ENCODE data around the gene PLCB4. TPM values are rescaled to one million over a fixed set of nuclear protein-coding genes. Genes with fewer than 3 reads are reported as not detected.

Gene PLCB4
- total RNA-seq, 1 donor from 2014 or later, result 19.9 TPM

- H3K27me3 ChIP-seq (ENCODE audit: control insufficient read depth, insufficient read depth, low read length), result no peaks in the 10 kb centered on the region
- TF ChIP-seq CTCF (IDR thresholded peaks at IDR 0.05; ENCODE audit: insufficient read depth, low read length, poor library complexity, severe bottlenecking), result no peak
- DNase-seq (ENCODE audit: low read depth), result no peak
- H3K4me3 ChIP-seq (ENCODE audit: low read depth, low read length), result no peak overlapping the region
- H3K36me3 ChIP-seq (ENCODE audit: control insufficient read depth, insufficient read depth, low read length), result no peaks in the 10 kb centered on the region
Measured at GRCh38 chr20:9300534-9300933, 231.6 kb downstream of the PLCB4 start.

GRCh38 chr20:9301129-9302090 is 232.5 kb downstream of the PLCB4 start:
- no peaks in the 10 kb centered on the region for H3K27me3 ChIP-seq (ENCODE audit: control insufficient read depth, insufficient read depth, low read length)
- no peak for DNase-seq (ENCODE audit: low read depth)
- no peaks in the 10 kb centered on the region for H3K36me3 ChIP-seq (ENCODE audit: control insufficient read depth, insufficient read depth, low read length)
- no peak overlapping the region for H3K4me3 ChIP-seq (ENCODE audit: low read depth, low read length)
- no peak for TF ChIP-seq CTCF (IDR thresholded peaks at IDR 0.05; ENCODE audit: insufficient read depth, low read length, poor library complexity, severe bottlenecking)

- H3K36me3 ChIP-seq (ENCODE audit: control insufficient read depth, insufficient read depth, low read length), result no peaks in the 10 kb centered on the region
- no peak for DNase-seq (ENCODE audit: low read depth)
- no peak overlapping the region for H3K4me3 ChIP-seq (ENCODE audit: low read depth, low read length)
- TF ChIP-seq CTCF (IDR thresholded peaks at IDR 0.05; ENCODE audit: insufficient read depth, low read length, poor library complexity, severe bottlenecking), result no peak
- no peaks in the 10 kb centered on the region for H3K27me3 ChIP-seq (ENCODE audit: control insufficient read depth, insufficient read depth, low read length)
Measured at GRCh38 chr20:9302091-9302462, 233.2 kb downstream of the PLCB4 start.

GRCh38 chr20:9306521-9306920 is 237.6 kb downstream of the PLCB4 start:
- Histone ChIP-seq H3K27me3 (ENCODE audit: control insufficient read depth, insufficient read depth, low read length) (no peaks in the 10 kb centered on the region), H3K36me3 (ENCODE audit: control insufficient read depth, insufficient read depth, low read length) (no peaks in the 10 kb centered on the region), H3K4me3 (ENCODE audit: low read depth, low read length) (no peak overlapping the region)
- TF ChIP-seq CTCF (IDR thresholded peaks at IDR 0.05; ENCODE audit: insufficient read depth, low read length, poor library complexity, severe bottlenecking), result no peak
- no peak for DNase-seq (ENCODE audit: low read depth)

GRCh38 chr20:9308056-9308455 is 239.2 kb downstream of the PLCB4 start:
- no peak for DNase-seq (ENCODE audit: low read depth)
- Histone ChIP-seq H3K36me3 (ENCODE audit: control insufficient read depth, insufficient read depth, low read length) (no peaks in the 10 kb centered on the region), H3K27me3 (ENCODE audit: control insufficient read depth, insufficient read depth, low read length) (no peaks in the 10 kb centered on the region), H3K4me3 (ENCODE audit: low read depth, low read length) (no peak overlapping the region)
- no peak for TF ChIP-seq CTCF (IDR thresholded peaks at IDR 0.05; ENCODE audit: insufficient read depth, low read length, poor library complexity, severe bottlenecking)

All from kidney epithelial cell (primary cell).